MV-4-11 (cell line): ENCODE results near the gene PPP3CB.
"Not testable (repeated sequence)": the region's sequence is repeated elsewhere in the genome, so short reads cannot be mapped to it uniquely, and the experiment has no call there.

ENCODE experiments used
- DNase-seq: peaks from one replicate; lab custom pipeline; 2025; lab: John Stamatoyannopoulos, UW

Gene PPP3CB

GRCh38 chr10:73414230-73414945 lies 81.4 kb downstream of the PPP3CB start:
- no peak for DNase-seq

GRCh38 chr10:73413528-73414229 lies 82.1 kb downstream of the PPP3CB start, which contains the start of gene ANXA7:
Gene ANXA7 (minus strand): TSS chr10:73414058. CDS start chr10:73400856, 13,202 bp downstream.
- peak; percentile 69 for DNase-seq

GRCh38 chr10:73413108-73413527 lies 82.7 kb downstream of the PPP3CB start:
- no peak for DNase-seq

GRCh38 chr10:73410897-73411296 lies 84.9 kb downstream of the PPP3CB start:
- no peak for DNase-seq

- DNase-seq = no peak
Observed at GRCh38 chr10:73408978-73409521, 86.8 kb downstream of the PPP3CB start.

- no peak for DNase-seq
Observed at GRCh38 chr10:73408061-73408460, 87.8 kb downstream of the PPP3CB start.

- DNase-seq = no peak
Observed at GRCh38 chr10:73407495-73407894, 88.3 kb downstream of the PPP3CB start.

GRCh38 chr10:73406846-73407245 lies 89.0 kb downstream of the PPP3CB start:
- no peak for DNase-seq

- no peak for DNase-seq
Observed at GRCh38 chr10:73405556-73405955, 90.3 kb downstream of the PPP3CB start.

- no peak for DNase-seq
Observed at GRCh38 chr10:73404690-73405089, 91.1 kb downstream of the PPP3CB start.

GRCh38 chr10:73401636-73402035 lies 94.2 kb downstream of the PPP3CB start:
- DNase-seq = no peak

- DNase-seq = no peak
Observed at GRCh38 chr10:73399063-73399462, 96.8 kb downstream of the PPP3CB start.

GRCh38 chr10:73398024-73398423 lies 97.8 kb downstream of the PPP3CB start:
- DNase-seq = no peak

- DNase-seq = not testable (repeated sequence)
Observed at GRCh38 chr10:73394325-73394724, 101.5 kb downstream of the PPP3CB start.

GRCh38 chr10:73388228-73388627 lies 107.6 kb downstream of the PPP3CB start:
- DNase-seq = no peak

- DNase-seq = no peak
Observed at GRCh38 chr10:73386583-73386982, 109.2 kb downstream of the PPP3CB start.
